SIG-M5 treated with dmso at 0.1 percent for 504 hours (cell line): ENCODE measurements around the gene PLEKHH1.
"Not testable (repeated sequence)": the region's sequence is repeated elsewhere in the genome, so short reads cannot be mapped to it uniquely, and the experiment has no call there.

ENCODE experiments used
- DNase-seq: peaks from one replicate; lab custom pipeline; 2025; ENCODE audit not compliant: unreplicated experiment; lab: John Stamatoyannopoulos, UW

PLEKHH1 gene

GRCh38 chr14:67620217-67620785 lies 87.2 kb downstream of the PLEKHH1 start:
- DNase-seq, result no peak

GRCh38 chr14:67622675-67623074 lies 89.6 kb downstream of the PLEKHH1 start:
- peak; percentile 20 for DNase-seq

GRCh38 chr14:67623114-67623513 lies 90.0 kb downstream of the PLEKHH1 start:
- no peak for DNase-seq

GRCh38 chr14:67626131-67626530 lies 93.0 kb downstream of the PLEKHH1 start:
- not testable (repeated sequence) for DNase-seq

GRCh38 chr14:67627519-67627918 lies 94.4 kb downstream of the PLEKHH1 start:
- DNase-seq, result no peak

GRCh38 chr14:67630186-67630585 lies 97.1 kb downstream of the PLEKHH1 start:
- DNase-seq, result no peak

GRCh38 chr14:67630938-67631337 lies 97.8 kb downstream of the PLEKHH1 start:
- DNase-seq, result no peak

GRCh38 chr14:67633451-67634147 lies 100.5 kb downstream of the PLEKHH1 start:
- no peak for DNase-seq

GRCh38 chr14:67636361-67636919 lies 103.3 kb downstream of the PLEKHH1 start:
- no peak for DNase-seq

GRCh38 chr14:67638642-67639041 lies 105.6 kb downstream of the PLEKHH1 start:
- no peak for DNase-seq
